Loucy (cell line): ENCODE results near the gene EXOSC3.

Experiments
- EZH2phosphoT487 ChIP-seq: fragments of 200-600 bp; IDR thresholded peaks from 2 replicates; pipeline ENCODE4 v1.6.1; 2018; ENCODE audit warnings: antibody characterized with exemption, mild to moderate bottlenecking, moderate library complexity, borderline replicate concordance
- TF ChIP-seq, protein P1 (sequence below): fragments of 200-600 bp; sonication (generic); conservative IDR thresholded peaks from 2 replicates; pipeline ENCODE4 v1.5.1; 2014; ENCODE audit warnings: mild to moderate bottlenecking, antibody characterized with exemption, low read length

DNA sequence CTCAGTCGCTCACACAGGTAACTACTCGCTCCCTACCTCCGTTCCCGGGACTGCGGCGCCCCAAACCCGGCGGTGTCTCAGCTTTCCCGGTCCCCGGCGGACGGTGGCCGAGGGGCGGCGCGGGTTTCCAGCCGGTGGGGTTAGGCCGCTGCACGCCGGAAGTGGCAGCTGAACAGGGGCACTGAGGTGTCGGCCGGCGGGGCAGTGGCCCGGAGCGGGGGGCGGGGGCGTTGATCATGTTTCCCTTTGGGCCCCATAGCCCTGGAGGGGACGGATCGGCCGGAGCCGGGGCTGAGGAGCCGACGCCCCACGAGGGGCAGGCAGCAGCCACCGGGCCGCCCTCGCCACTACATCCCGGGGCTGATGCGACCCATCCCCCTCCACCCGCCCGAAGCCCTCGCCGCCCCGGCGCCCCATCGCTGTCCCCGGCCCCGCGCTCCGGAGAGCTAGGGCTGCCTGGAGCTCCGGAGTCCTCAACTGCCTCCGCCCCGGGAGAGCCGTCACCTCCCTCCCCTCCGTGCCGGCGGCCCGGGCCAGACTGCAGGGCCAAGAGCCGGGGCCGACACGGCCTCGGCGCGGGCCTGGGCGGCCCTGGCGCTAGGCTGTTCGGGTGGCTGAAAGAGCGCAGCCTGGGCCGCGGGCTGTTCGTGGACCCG is 15.9 kb upstream of the EXOSC3 start, which contains the start of gene DCAF10:
- TF ChIP-seq, protein P1, sequence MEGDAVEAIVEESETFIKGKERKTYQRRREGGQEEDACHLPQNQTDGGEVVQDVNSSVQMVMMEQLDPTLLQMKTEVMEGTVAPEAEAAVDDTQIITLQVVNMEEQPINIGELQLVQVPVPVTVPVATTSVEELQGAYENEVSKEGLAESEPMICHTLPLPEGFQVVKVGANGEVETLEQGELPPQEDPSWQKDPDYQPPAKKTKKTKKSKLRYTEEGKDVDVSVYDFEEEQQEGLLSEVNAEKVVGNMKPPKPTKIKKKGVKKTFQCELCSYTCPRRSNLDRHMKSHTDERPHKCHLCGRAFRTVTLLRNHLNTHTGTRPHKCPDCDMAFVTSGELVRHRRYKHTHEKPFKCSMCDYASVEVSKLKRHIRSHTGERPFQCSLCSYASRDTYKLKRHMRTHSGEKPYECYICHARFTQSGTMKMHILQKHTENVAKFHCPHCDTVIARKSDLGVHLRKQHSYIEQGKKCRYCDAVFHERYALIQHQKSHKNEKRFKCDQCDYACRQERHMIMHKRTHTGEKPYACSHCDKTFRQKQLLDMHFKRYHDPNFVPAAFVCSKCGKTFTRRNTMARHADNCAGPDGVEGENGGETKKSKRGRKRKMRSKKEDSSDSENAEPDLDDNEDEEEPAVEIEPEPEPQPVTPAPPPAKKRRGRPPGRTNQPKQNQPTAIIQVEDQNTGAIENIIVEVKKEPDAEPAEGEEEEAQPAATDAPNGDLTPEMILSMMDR = no peak
- no peak for TF ChIP-seq EZH2phosphoT487
